Keratinocyte (primary cell): ENCODE measurements around the gene GTF2IRD1.

Experiments
- CTCF ChIP-seq, 3 experiments: IDR thresholded peaks in 1 of 3; conservative IDR thresholded peaks in 1 of 3; optimal IDR thresholded peaks in 1 of 3; 2 replicates in 2 of 3; 3 replicates in 1 of 3; pipeline versions ENCODE3 to v1.5.1; 2011; ENCODE audit warnings: low read length in 3 of 3, mild to moderate bottlenecking in 3 of 3, moderate library complexity in 2 of 3, control low read depth in 1 of 3, inconsistent platforms in 1 of 3; ENCODE audit not compliant: insufficient read depth in 2 of 3; ENCODE audit errors: extremely low read depth in 1 of 3
- EZH2 ChIP-seq: IDR thresholded peaks from one replicate; pipeline ENCODE4 v1.6.1; 2012; ENCODE audit warnings: inconsistent platforms, mild to moderate bottlenecking, low read length, moderate library complexity

- TF ChIP-seq CTCF (optimal IDR thresholded peaks at IDR 0.05 in 1 of 3, IDR thresholded peaks at IDR 0.05 in 1 of 3, conservative IDR thresholded peaks at IDR 0.05 in 1 of 3; ENCODE audit: extremely low read depth in 1 of 3, insufficient read depth in 2 of 3, low read length in 3 of 3): no peak
- no peak for TF ChIP-seq EZH2
Measured at GRCh38 chr7:74568658-74569057, 115.0 kb downstream of the GTF2IRD1 start.
